Right atrium auricular region (tissue), 2 donors: Measurements from ENCODE around the gene EPGN. TPM values are rescaled to one million over a fixed set of nuclear protein-coding genes. Genes with fewer than 3 reads are reported as not detected.

ENCODE experiments used
- DNase-seq: peaks from one replicate; pipeline ENCODE4 v3.0.0-alpha.2; 2019; ENCODE audit warnings: low spot score
- H3K27ac ChIP-seq, 2 donors: fragments of 200-600 bp; sonication (generic); 1 replicate in 1 of 2; 2 replicates in 1 of 2; pipeline ENCODE4 v1.5.1; 2016 to 2019
- H3K27me3 ChIP-seq, 2 donors: fragments of 200-600 bp; sonication (generic); one replicate each; pipeline versions ENCODE4 v1.5.1 to v1.6.0; 2017 to 2019
- H3K36me3 ChIP-seq: fragments of 200-600 bp; sonication (generic); one replicate; pipeline ENCODE4 v1.5.1; 2016
- H3K4me1 ChIP-seq, 2 donors: fragments of 200-600 bp; sonication (generic); one replicate each; pipeline versions ENCODE4 v1.5.1 to v1.6.0; 2017 to 2019
- H3K4me3 ChIP-seq, 2 donors: fragments of 200-600 bp; sonication (generic); 1 replicate in 1 of 2; 2 replicates in 1 of 2; pipeline ENCODE4 v1.5.1; 2017 to 2019; ENCODE audit warnings: mild to moderate bottlenecking in 1 of 2, moderate library complexity in 1 of 2
- H3K9me3 ChIP-seq, 2 donors: fragments of 200-600 bp; sonication (generic); one replicate each; pipeline ENCODE4 v1.5.1; 2019
- CTCF ChIP-seq, 2 donors: fragments of 200-600 bp; sonication (generic); IDR thresholded peaks; one replicate each; pipeline ENCODE4 v1.5.1; 2019; ENCODE audit warnings: antibody characterized with exemption in 2 of 2
- total RNA-seq, 2 donors: library from RNA; depleted of rRNA; stranded (reverse); fragments of >200 nt; gene quantifications; one replicate each; pipeline ENCODE4 v1.1.0, GENCODE V29; 2016

The EPGN gene
- total RNA-seq = 1 to 10 TPM; 1.8 to 3.8 TPM

- Histone ChIP-seq H3K4me1 (no peaks in the 10 kb centered on the region), H3K36me3 (no peaks in the 10 kb centered on the region), H3K27ac (no peak within 1 kb of the TSS), H3K9me3 (no peaks in the 10 kb centered on the region), H3K4me3 (no peak within 1 kb of the TSS), H3K27me3 (no peaks in the 10 kb centered on the region)
- DNase-seq = no peak
- no peak for TF ChIP-seq CTCF (IDR thresholded peaks at IDR 0.05)
Observed at GRCh38 chr4:74308215-74308614, at the start of gene EPGN. Gene EPGN, plus strand, starts transcription at chr4:74308470. Its CDS starts 64 bp downstream, at chr4:74308534.

DNA sequence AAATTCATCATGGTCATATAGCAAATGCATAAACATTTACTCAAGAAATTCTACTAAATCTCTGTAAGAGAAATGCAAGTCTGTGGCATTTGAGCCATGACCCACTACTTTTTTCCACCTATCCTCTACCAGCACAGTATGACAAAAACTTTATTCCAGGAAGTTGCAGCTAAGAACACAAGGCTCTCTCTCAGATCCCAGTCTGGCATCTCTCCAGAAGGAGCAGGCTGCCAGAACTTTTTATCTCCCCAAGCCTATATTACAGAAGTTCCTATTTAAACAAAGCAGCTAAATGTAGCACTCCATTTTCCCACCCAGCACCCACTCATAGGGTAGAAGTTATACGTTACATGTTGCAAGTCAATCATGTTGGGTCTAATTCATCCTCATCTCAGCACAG, 49.3 kb upstream of the EPGN start:
- H3K36me3 ChIP-seq = no peaks in the 10 kb centered on the region
- no peak overlapping the region for H3K27ac ChIP-seq
- no peak overlapping the region for H3K4me3 ChIP-seq
- H3K4me1 ChIP-seq = no peaks in the 10 kb centered on the region
- H3K9me3 ChIP-seq = peaks cover 0 to 4% of the 10 kb centered on the region in 2 donors
- H3K27me3 ChIP-seq = no peaks in the 10 kb centered on the region
- no peak for DNase-seq
- no peak for TF ChIP-seq CTCF (IDR thresholded peaks at IDR 0.05)

GRCh38 chr4:74260036-74260435, 48.2 kb upstream of the EPGN start:
- Histone ChIP-seq H3K4me3 (no peak overlapping the region), H3K4me1 (no peaks in the 10 kb centered on the region), H3K27ac (no peak overlapping the region), H3K27me3 (no peaks in the 10 kb centered on the region), H3K36me3 (no peaks in the 10 kb centered on the region), H3K9me3 (no peaks in the 10 kb centered on the region)
- no peak for DNase-seq
- TF ChIP-seq CTCF (IDR thresholded peaks at IDR 0.05) = no peak

DNA sequence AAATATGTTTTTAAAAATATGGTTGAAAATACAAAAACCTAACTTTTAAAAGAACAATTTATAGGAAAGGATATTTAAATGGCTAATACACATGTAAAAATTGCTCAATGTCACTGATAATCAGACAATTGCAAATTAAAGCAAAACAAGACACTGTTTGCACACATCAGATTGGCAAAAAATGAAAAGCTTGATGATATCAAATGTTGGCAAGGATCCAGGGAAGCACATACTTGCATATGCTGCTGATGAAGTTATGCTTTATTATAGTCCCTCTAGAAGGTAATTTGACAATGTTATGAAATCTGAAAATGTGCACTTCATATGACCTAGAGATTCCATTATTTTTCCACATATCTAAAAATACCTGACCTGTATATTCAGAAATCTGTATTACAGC, 45.7 kb upstream of the EPGN start:
- Histone ChIP-seq H3K27ac (no peak overlapping the region), H3K36me3 (no peaks in the 10 kb centered on the region), H3K4me3 (no peak overlapping the region), H3K9me3 (no peaks in the 10 kb centered on the region), H3K27me3 (no peaks in the 10 kb centered on the region), H3K4me1 (no peaks in the 10 kb centered on the region)
- TF ChIP-seq CTCF (IDR thresholded peaks at IDR 0.05) = no peak
- no peak for DNase-seq

- Histone ChIP-seq H3K27me3 (no peaks in the 10 kb centered on the region), H3K27ac (no peak overlapping the region), H3K36me3 (no peaks in the 10 kb centered on the region), H3K4me1 (no peaks in the 10 kb centered on the region), H3K4me3 (no peak overlapping the region), H3K9me3 (no peaks in the 10 kb centered on the region)
- TF ChIP-seq CTCF (IDR thresholded peaks at IDR 0.05) = no peak
- DNase-seq = no peak
Observed at GRCh38 chr4:74263551-74263950, 44.7 kb upstream of the EPGN start.

- Histone ChIP-seq H3K27me3 (no peaks in the 10 kb centered on the region), H3K4me1 (no peaks in the 10 kb centered on the region), H3K4me3 (no peak overlapping the region), H3K27ac (no peak overlapping the region), H3K9me3 (no peaks in the 10 kb centered on the region), H3K36me3 (no peaks in the 10 kb centered on the region)
- DNase-seq = no peak
- TF ChIP-seq CTCF (IDR thresholded peaks at IDR 0.05) = no peak
Observed at GRCh38 chr4:74266081-74266480, 42.2 kb upstream of the EPGN start.
